Breast epithelium (tissue), 3 donors: Measurements from ENCODE around the gene PTPN1.
A peak's percentile ranks its signal among the peaks of the same experiment; 100 is the strongest.

Source experiments
- POLR2A ChIP-seq: fragments of 450-650 bp; IDR thresholded peaks from one replicate; pipeline ENCODE4 v1.6.1; 2016; ENCODE audit warnings: antibody characterized with exemption, mild to moderate bottlenecking, moderate library complexity
- POLR2AphosphoS5 ChIP-seq, 3 donors: sonication (generic); formaldehyde crosslinking; IDR thresholded peaks; one replicate each; pipeline ENCODE4 v1.6.1; 2017; ENCODE audit warnings: antibody characterized with exemption in 3 of 3
- TF ChIP-seq, protein P1 (sequence below), 3 donors: fragments of 450-650 bp; IDR thresholded peaks; one replicate each; pipeline ENCODE4 v1.5.1; 2016 to 2017; ENCODE audit warnings: antibody characterized with exemption in 3 of 3, mild to moderate bottlenecking in 3 of 3, moderate library complexity in 3 of 3

DNA sequence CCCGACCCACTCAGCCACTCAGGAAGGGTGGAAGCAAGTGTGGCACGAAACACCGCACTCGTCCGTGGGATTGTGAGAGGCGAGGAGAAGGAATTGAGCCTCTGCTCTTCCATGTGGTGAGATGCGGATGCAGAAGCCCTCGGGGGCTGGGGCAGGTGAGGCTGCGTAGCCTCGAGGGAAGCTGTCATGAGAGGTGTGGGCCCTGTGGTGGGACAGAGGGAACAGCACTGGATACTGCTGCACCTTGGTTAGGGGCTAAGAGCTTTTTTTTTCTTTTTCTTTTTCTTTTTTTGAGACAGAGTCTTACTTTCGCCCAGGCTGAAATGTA lies 86.5 kb downstream of the PTPN1 start:
- TF ChIP-seq, protein P1, sequence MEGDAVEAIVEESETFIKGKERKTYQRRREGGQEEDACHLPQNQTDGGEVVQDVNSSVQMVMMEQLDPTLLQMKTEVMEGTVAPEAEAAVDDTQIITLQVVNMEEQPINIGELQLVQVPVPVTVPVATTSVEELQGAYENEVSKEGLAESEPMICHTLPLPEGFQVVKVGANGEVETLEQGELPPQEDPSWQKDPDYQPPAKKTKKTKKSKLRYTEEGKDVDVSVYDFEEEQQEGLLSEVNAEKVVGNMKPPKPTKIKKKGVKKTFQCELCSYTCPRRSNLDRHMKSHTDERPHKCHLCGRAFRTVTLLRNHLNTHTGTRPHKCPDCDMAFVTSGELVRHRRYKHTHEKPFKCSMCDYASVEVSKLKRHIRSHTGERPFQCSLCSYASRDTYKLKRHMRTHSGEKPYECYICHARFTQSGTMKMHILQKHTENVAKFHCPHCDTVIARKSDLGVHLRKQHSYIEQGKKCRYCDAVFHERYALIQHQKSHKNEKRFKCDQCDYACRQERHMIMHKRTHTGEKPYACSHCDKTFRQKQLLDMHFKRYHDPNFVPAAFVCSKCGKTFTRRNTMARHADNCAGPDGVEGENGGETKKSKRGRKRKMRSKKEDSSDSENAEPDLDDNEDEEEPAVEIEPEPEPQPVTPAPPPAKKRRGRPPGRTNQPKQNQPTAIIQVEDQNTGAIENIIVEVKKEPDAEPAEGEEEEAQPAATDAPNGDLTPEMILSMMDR (IDR thresholded peaks at IDR 0.05) = no peak
- no peak for TF ChIP-seq POLR2A
- peak in 1 of 3 donors; percentile 3 for TF ChIP-seq POLR2AphosphoS5 (IDR thresholded peaks at IDR 0.05)
